ENCODE data around the gene FADS6. TPM values are rescaled to one million over a fixed set of nuclear protein-coding genes. Genes with fewer than 3 reads are reported as not detected.
"Not testable (repeated sequence)": the region's sequence is repeated elsewhere in the genome, so short reads cannot be mapped to it uniquely, and the experiment has no call there.

Gene FADS6
- total RNA-seq, 4 donors from 2014 or later: not detected

GRCh38 chr17:74920642-74921025 is 27.2 kb upstream of the FADS6 start:
- TF ChIP-seq, protein P1, sequence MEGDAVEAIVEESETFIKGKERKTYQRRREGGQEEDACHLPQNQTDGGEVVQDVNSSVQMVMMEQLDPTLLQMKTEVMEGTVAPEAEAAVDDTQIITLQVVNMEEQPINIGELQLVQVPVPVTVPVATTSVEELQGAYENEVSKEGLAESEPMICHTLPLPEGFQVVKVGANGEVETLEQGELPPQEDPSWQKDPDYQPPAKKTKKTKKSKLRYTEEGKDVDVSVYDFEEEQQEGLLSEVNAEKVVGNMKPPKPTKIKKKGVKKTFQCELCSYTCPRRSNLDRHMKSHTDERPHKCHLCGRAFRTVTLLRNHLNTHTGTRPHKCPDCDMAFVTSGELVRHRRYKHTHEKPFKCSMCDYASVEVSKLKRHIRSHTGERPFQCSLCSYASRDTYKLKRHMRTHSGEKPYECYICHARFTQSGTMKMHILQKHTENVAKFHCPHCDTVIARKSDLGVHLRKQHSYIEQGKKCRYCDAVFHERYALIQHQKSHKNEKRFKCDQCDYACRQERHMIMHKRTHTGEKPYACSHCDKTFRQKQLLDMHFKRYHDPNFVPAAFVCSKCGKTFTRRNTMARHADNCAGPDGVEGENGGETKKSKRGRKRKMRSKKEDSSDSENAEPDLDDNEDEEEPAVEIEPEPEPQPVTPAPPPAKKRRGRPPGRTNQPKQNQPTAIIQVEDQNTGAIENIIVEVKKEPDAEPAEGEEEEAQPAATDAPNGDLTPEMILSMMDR (IDR thresholded peaks at IDR 0.05): no peak
- ATAC-seq (ENCODE audit: low FRiP score) (no peak), DNase-seq (ENCODE audit: low spot score) (no peak)

- DNase-seq (ENCODE audit: low spot score) (no peak), ATAC-seq (ENCODE audit: low FRiP score) (no peak)
- TF ChIP-seq, protein P1 (IDR thresholded peaks at IDR 0.05): no peak
Observed at GRCh38 chr17:74920306-74920620, 26.8 kb upstream of the FADS6 start.

DNA sequence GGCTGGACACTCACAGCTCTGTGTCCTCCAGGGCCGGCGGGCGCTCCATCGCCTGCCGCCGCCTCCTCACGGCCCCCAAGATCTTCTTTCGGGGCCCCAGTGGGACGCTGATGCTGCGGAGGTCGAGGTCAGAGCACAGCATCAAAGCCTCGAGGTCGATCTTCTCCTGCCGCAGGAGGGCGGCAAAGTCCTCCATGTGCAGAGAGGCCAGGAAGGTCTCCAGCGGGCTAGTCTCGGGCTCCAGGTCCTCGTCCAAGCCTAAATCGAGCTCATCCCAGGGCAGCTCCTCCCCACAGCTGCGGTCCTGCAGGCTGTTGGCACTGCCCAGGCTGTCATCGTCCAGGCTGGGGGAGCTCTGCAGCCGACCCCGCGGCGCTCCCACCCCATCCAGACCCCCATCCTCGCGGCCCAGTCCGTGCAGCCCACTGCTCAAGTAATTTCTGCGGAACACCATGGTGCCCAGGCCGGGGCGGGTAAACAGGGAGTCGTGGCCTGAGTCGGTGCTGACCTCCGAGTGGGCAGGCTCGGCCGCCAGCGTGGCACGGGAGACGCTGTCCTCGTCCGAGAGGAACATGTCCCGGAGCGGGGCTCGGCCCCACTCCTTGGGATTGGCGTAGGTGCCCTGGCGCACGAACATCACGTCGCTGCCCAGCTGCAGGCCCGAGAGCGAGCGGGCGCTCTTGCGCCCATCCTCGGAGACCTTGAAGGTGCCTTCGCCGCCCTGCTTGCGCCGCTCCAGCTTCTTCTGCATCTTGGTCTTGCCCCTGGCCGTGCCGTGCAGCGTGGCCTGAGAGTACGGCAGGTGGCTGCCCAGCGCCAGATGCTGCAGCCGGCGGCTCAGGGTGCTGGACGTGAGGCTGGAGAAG is 26.2 kb upstream of the FADS6 start:
- TF ChIP-seq, protein P1 (IDR thresholded peaks at IDR 0.05): no peak

GRCh38 chr17:74918906-74919305 is 25.5 kb upstream of the FADS6 start:
- DNase-seq (ENCODE audit: low spot score): no peak
- TF ChIP-seq, protein P1 (IDR thresholded peaks at IDR 0.05): no peak
- ATAC-seq (ENCODE audit: low FRiP score): no peak

More for the DNA sequence above, 26.2 kb upstream of the FADS6 start:
- ATAC-seq (ENCODE audit: low FRiP score) (no peak), DNase-seq (ENCODE audit: low spot score) (no peak)

DNA sequence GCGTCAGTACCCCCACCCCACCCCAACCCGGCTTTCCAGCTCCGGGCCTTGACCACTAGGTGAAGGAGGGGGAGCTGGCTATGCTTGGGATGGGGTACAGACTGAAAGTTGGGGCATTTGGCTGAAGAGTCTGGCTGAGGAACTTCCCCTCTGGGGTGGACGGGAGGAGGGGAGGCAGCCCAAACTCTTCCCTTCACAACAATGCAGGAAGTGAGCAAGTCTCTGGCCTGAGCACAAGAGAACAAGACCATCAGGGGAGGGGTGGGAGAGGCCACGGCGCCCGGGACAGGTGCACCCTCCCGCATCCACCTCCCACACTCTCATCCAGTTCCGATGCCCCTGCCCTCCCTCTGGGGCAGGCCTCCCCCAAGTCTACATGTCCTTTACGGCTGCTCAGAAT is 24.0 kb upstream of the FADS6 start:
- DNase-seq (ENCODE audit: low spot score) (no peak), ATAC-seq (ENCODE audit: low FRiP score) (no peak)
- TF ChIP-seq, protein P1 (IDR thresholded peaks at IDR 0.05): no peak

- ATAC-seq (ENCODE audit: low FRiP score) (no peak), DNase-seq (ENCODE audit: low spot score) (no peak)
- TF ChIP-seq, protein P1 (IDR thresholded peaks at IDR 0.05): no peak
Observed at GRCh38 chr17:74916851-74917199, 23.4 kb upstream of the FADS6 start.

GRCh38 chr17:74916136-74916850 is 22.9 kb upstream of the FADS6 start:
- TF ChIP-seq, protein P1 (IDR thresholded peaks at IDR 0.05): no peak
- ATAC-seq (ENCODE audit: low FRiP score) (no peak), DNase-seq (ENCODE audit: low spot score) (no peak)

DNA sequence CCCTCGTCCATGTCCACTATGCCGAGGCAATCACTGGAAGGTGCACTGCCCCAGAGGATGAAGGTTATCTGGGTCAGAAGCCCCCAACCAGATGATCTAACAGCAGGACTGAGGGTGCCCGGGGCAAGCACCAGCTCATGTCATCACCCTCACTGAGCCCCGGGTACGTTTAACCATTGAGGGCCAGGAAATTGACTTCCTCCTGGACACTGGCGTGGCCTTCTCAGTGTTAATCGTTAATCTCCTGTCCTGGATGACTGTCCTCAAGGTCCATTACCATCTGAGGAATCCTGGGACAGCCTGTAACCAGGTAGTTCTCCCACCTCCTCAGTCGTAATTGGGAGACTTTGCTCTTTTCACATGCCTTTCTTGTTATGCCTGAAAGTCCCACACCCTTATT is 18.0 kb upstream of the FADS6 start:
- not testable (repeated sequence) for ATAC-seq (ENCODE audit: low FRiP score); DNase-seq (ENCODE audit: low spot score)

DNA sequence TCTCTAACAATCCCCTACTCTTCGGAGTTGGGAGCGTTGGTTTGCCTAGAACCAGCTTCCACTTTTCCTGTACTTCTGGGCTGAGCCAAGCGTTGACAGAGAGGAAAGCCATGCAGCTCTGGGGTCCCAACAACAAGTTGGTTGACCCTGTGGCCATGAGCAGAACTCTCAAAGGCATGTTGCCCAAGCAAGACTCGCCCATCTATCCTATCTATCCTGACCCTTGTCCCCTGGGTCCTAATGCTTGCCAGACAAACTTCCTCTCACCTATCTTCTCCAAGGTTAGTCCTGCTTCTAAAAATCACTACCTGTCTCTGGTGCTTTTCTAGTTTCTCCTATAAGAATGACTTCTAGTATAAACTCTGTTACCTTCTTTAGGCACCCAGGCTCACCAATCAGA is 15.7 kb upstream of the FADS6 start:
- ATAC-seq (ENCODE audit: low FRiP score); DNase-seq (ENCODE audit: low spot score): not testable (repeated sequence)

Data from omental fat pad (tissue), 4 donors.